Neural cell (in vitro differentiated cells): Measurements from ENCODE around the gene MAP4K5. TPM values are rescaled to one million over a fixed set of nuclear protein-coding genes. Genes with fewer than 3 reads are reported as not detected.
A peak's percentile ranks its signal among the peaks of the same experiment; 100 is the strongest.

Source experiments
- H2AFZ ChIP-seq: fragments of 200-600, 300-800 bp; sonication (generic), shearing (Covaris generic); 2 replicates; pipeline ENCODE4 v1.6.0; 2014; ENCODE audit warnings: low read depth, mild to moderate bottlenecking, antibody characterized with exemption, low read length, moderate library complexity
- H3F3A ChIP-seq: fragments of 200-600 bp; shearing (Covaris generic); 2 replicates; pipeline ENCODE4 v1.6.1; 2016; ENCODE audit warnings: mild to moderate bottlenecking, moderate library complexity, mixed read lengths, antibody characterized with exemption, low read length; ENCODE audit not compliant: insufficient read depth, poor library complexity, severe bottlenecking
- H3K27ac ChIP-seq: fragments of 200-600, 300-800 bp; sonication (generic), shearing (Covaris generic); 2 replicates; pipeline ENCODE4 v1.5.1; 2014; ENCODE audit warnings: mild to moderate bottlenecking, low read length, moderate library complexity
- H3K27me3 ChIP-seq: fragments of 300-800, 200-600 bp; sonication (generic), shearing (Covaris generic); 2 replicates; pipeline ENCODE4 v1.6.0; 2014; ENCODE audit warnings: mild to moderate bottlenecking, low read depth, low read length, moderate library complexity; ENCODE audit not compliant: insufficient read depth
- H3K36me3 ChIP-seq: fragments of 300-800, 200-600 bp; sonication (generic), shearing (Covaris generic); 2 replicates; pipeline ENCODE4 v1.5.1; 2014; ENCODE audit warnings: mild to moderate bottlenecking, antibody characterized with exemption, low read length, moderate library complexity; ENCODE audit not compliant: insufficient read depth
- H3K4me2 ChIP-seq: fragments of 300-800, 200-600 bp; sonication (generic), shearing (Covaris generic); 2 replicates; pipeline ENCODE4 v1.6.0; 2014; ENCODE audit warnings: mild to moderate bottlenecking, low read length
- H3K4me3 ChIP-seq: fragments of 300-800, 200-600 bp; sonication (generic), shearing (Covaris generic); 2 replicates; pipeline ENCODE4 v1.5.1; 2014; ENCODE audit warnings: mild to moderate bottlenecking, low read length, moderate library complexity
- H3K79me2 ChIP-seq: fragments of 200-600 bp; shearing (Covaris generic); replicated peaks from 2 replicates; pipeline ENCODE4 v1.6.0; 2014; ENCODE audit warnings: mild to moderate bottlenecking, low read length, moderate library complexity; ENCODE audit not compliant: insufficient read depth
- H3K9ac ChIP-seq: fragments of 300-800, 200-600 bp; sonication (generic), shearing (Covaris generic); 2 replicates; pipeline ENCODE4 v1.6.1; 2016; ENCODE audit warnings: mild to moderate bottlenecking, low read length, mixed read lengths
- H3K9me2 ChIP-seq: fragments of 200-600 bp; shearing (Covaris generic); 2 replicates; pipeline ENCODE4 v1.6.1; 2016; ENCODE audit warnings: mild to moderate bottlenecking, low read length, mixed read lengths; ENCODE audit not compliant: insufficient read depth
- H3K9me3 ChIP-seq: fragments of 200-600, 300-800 bp; sonication (generic), shearing (Covaris generic); 2 replicates; pipeline ENCODE4 v1.6.1; 2016; ENCODE audit warnings: mild to moderate bottlenecking, mixed run types, low read length, moderate library complexity, mixed read lengths
- H4K20me1 ChIP-seq: fragments of 200-600 bp; shearing (Covaris generic); 2 replicates; pipeline ENCODE4 v1.6.1; 2016; ENCODE audit warnings: mild to moderate bottlenecking, mixed run types; ENCODE audit not compliant: insufficient read depth
- EP300 ChIP-seq: fragments of 450-650 bp; conservative IDR thresholded peaks from 2 replicates; pipeline ENCODE4 v1.6.1; 2014; ENCODE audit warnings: antibody characterized with exemption, mild to moderate bottlenecking, moderate library complexity; ENCODE audit not compliant: poor library complexity, severe bottlenecking
- EZH2 ChIP-seq: fragments of 200-600, 300-800 bp; shearing (Covaris generic), sonication (generic); IDR thresholded peaks from 2 replicates; pipeline ENCODE4 v1.6.1; 2014; ENCODE audit warnings: antibody characterized with exemption, low read length, borderline replicate concordance, mild to moderate bottlenecking; ENCODE audit not compliant: insufficient read depth, poor library complexity, severe bottlenecking
- MXI1 ChIP-seq: fragments of 450-650 bp; conservative IDR thresholded peaks from 2 replicates; pipeline ENCODE4 v1.6.1; 2014; ENCODE audit warnings: antibody characterized with exemption, mild to moderate bottlenecking; ENCODE audit not compliant: poor library complexity, severe bottlenecking
- POLR2AphosphoS5 ChIP-seq: IDR thresholded peaks from 2 replicates; pipeline ENCODE4 v1.6.1; 2012
- RAD21 ChIP-seq: fragments of 450-650 bp; conservative IDR thresholded peaks from 2 replicates; pipeline ENCODE4 v1.6.1; 2014; ENCODE audit warnings: antibody characterized with exemption, mild to moderate bottlenecking, moderate library complexity
- SMC3 ChIP-seq: fragments of 450-650 bp; conservative IDR thresholded peaks from 2 replicates; pipeline ENCODE4 v1.6.1; 2014; ENCODE audit warnings: antibody characterized with exemption, mild to moderate bottlenecking, moderate library complexity; ENCODE audit not compliant: poor library complexity
- TAF1 ChIP-seq: IDR thresholded peaks from 2 replicates; pipeline ENCODE4 v1.6.1; 2012; ENCODE audit warnings: low read depth
- polyA plus RNA-seq: library from polyadenylated mRNA; depleted of rRNA; stranded (reverse); fragments of >200 nt; gene quantifications from 2 replicates; pipeline ENCODE4 v1.2.3, GENCODE V29; 2014
- TF ChIP-seq, protein P1 (sequence below): IDR thresholded peaks from 2 replicates; pipeline ENCODE4 v1.6.1; 2012; ENCODE audit warnings: borderline replicate concordance
- TF ChIP-seq, protein P2 (sequence below): fragments of 450-650 bp; IDR thresholded peaks from 2 replicates; pipeline ENCODE4 v1.5.1; 2014; ENCODE audit warnings: antibody characterized with exemption, mild to moderate bottlenecking, moderate library complexity; ENCODE audit not compliant: poor library complexity, severe bottlenecking

Gene MAP4K5
- polyA plus RNA-seq, 1 donor from 2014 or later = 148 TPM

DNA sequence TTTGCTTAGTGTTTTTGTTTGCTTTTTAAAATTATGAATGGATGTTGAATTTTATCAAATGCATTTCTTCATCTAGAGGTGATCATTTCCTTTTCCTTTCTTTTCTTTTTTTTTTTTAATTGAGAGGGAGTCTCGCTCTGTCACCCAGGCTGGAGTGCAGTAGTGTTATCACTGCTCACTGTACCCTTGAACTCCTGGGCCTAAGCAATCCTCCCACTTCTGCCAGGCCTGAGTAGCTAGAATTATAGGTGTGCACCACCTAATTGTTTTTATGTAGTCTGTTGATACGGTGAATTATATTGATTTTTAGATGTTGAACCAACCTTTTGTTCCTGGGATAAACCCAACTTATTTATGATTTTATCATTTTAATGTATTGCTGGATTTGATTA is 134.2 kb downstream of the MAP4K5 start:
- TF ChIP-seq SMC3 (no peak), RAD21 (no peak), POLR2AphosphoS5 (no peak), TAF1 (no peak), MXI1 (no peak), EZH2 (no peak), EP300 (no peak)
- TF ChIP-seq, protein P1, sequence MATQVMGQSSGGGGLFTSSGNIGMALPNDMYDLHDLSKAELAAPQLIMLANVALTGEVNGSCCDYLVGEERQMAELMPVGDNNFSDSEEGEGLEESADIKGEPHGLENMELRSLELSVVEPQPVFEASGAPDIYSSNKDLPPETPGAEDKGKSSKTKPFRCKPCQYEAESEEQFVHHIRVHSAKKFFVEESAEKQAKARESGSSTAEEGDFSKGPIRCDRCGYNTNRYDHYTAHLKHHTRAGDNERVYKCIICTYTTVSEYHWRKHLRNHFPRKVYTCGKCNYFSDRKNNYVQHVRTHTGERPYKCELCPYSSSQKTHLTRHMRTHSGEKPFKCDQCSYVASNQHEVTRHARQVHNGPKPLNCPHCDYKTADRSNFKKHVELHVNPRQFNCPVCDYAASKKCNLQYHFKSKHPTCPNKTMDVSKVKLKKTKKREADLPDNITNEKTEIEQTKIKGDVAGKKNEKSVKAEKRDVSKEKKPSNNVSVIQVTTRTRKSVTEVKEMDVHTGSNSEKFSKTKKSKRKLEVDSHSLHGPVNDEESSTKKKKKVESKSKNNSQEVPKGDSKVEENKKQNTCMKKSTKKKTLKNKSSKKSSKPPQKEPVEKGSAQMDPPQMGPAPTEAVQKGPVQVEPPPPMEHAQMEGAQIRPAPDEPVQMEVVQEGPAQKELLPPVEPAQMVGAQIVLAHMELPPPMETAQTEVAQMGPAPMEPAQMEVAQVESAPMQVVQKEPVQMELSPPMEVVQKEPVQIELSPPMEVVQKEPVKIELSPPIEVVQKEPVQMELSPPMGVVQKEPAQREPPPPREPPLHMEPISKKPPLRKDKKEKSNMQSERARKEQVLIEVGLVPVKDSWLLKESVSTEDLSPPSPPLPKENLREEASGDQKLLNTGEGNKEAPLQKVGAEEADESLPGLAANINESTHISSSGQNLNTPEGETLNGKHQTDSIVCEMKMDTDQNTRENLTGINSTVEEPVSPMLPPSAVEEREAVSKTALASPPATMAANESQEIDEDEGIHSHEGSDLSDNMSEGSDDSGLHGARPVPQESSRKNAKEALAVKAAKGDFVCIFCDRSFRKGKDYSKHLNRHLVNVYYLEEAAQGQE = no peak
- TF ChIP-seq, protein P2, sequence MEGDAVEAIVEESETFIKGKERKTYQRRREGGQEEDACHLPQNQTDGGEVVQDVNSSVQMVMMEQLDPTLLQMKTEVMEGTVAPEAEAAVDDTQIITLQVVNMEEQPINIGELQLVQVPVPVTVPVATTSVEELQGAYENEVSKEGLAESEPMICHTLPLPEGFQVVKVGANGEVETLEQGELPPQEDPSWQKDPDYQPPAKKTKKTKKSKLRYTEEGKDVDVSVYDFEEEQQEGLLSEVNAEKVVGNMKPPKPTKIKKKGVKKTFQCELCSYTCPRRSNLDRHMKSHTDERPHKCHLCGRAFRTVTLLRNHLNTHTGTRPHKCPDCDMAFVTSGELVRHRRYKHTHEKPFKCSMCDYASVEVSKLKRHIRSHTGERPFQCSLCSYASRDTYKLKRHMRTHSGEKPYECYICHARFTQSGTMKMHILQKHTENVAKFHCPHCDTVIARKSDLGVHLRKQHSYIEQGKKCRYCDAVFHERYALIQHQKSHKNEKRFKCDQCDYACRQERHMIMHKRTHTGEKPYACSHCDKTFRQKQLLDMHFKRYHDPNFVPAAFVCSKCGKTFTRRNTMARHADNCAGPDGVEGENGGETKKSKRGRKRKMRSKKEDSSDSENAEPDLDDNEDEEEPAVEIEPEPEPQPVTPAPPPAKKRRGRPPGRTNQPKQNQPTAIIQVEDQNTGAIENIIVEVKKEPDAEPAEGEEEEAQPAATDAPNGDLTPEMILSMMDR = no peak
- Histone ChIP-seq H3K4me3 (no peak overlapping the region), H3K9ac (no peak overlapping the region), H3K9me3 (no peaks in the 10 kb centered on the region), H2AFZ (no peak overlapping the region), H3K36me3 (no peaks in the 10 kb centered on the region), H3K27me3 (peaks cover 13% of the 10 kb centered on the region), H3K79me2 (no peaks in the 10 kb centered on the region), H4K20me1 (no peaks in the 10 kb centered on the region), H3K9me2 (no peaks in the 10 kb centered on the region), H3K27ac (no peak overlapping the region), H3F3A (no peaks in the 10 kb centered on the region), H3K4me2 (no peak overlapping the region)

DNA sequence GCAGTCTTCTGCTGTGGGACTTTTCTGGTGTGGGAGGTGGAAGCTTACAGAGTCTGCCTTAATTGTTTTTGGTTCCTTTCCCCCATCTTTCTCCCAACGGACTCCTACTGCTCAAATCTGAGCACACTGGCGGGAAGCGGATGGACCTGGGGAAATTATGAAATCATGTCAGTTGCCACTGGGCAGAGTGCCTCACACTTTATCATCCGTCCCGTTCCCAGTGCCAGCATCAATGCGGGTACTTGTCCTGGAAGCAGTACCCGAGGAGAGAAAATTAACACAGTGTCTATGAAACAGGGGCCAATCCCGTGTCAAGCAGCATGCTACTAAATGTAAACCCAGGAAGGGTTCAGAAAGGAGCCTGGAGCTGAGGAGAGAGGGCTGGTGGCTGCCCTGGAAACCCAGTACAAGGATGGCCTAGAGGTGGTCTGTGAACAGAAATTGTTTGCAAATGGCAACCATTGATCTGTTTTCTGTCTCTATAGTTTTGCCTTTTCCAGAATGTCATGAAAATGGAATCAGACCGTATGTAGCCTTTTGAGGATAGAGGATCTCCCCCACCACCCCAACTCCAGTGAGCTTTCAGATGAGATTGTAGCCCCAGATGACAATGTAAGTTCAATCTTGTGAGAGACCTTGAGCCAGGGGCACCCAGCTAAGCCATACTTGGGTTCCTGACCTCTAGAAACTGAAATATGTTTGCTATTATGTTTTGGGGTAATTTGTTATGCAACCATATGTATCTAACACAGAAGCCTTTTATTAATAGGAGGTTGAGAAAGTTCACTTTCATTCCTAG is 134.8 kb downstream of the MAP4K5 start:
- Histone ChIP-seq H3K4me3 (peak overlapping the region; percentile 66), H3K27me3 (peaks cover 13% of the 10 kb centered on the region), H3K36me3 (no peaks in the 10 kb centered on the region), H3K27ac (no peak overlapping the region), H3K79me2 (no peaks in the 10 kb centered on the region), H3F3A (no peaks in the 10 kb centered on the region), H3K9me2 (no peaks in the 10 kb centered on the region), H3K9ac (peak overlapping the region; percentile 22), H3K4me2 (no peak overlapping the region), H2AFZ (no peak overlapping the region), H3K9me3 (no peaks in the 10 kb centered on the region), H4K20me1 (no peaks in the 10 kb centered on the region)
- TF ChIP-seq EZH2 = no peak
- TF ChIP-seq, protein P2 = no peak
- TF ChIP-seq, protein P1 = no peak
- no peak for TF ChIP-seq EP300
- TF ChIP-seq TAF1 = no peak
- TF ChIP-seq MXI1 = no peak
